ENCODE results near the gene LCOR. TPM values are rescaled to one million over a fixed set of nuclear protein-coding genes. Genes with fewer than 3 reads are reported as not detected.
"Not testable (repeated sequence)": the region's sequence is repeated elsewhere in the genome, so short reads cannot be mapped to it uniquely, and the experiment has no call there.

The LCOR gene
- total RNA-seq, 1 donor = 87.7 TPM

DNA sequence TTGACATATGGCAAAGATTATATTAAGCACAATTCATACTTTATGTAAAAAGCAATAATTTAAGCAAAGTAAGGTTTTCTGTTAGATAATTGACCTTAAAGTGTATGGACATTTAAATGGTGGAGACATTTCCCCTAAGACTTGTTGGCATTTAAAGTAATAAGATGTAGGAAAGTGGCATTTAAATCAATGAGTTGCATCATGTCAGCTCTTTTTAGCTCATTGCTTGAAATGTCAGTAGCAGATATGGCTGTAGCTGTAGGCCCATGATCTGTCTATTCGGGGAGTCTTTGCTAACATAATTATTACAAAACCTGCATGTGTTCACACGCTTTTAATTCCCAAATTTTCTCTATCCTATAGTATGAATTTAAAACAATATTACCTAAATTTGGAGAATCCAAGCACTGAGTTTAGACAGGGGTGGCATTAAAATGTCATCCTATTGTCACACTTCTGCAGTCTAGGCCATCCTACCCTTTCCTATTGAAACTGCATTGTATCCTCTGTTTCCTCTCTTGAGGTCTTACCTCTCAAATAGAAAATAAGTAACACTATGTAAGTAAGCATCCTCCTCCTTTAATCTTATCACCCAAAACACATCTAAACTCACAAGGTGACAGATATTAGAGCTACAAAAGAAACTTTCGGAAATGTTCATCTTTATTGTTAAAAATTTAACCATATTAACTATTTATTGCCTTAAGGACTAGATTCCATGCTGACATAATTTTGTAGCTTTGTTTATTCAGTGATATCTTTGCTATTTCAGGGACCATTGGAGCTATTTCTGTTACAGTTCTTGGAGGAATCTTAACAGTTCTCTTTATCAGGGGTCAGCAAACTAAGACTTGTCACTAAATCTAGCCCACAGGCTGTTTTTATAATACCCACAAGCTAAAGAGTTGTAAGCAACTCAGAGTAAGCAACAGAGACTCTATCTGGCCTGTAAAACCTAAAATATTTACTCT is 91.2 kb downstream of the LCOR start:
- no peaks in the 10 kb centered on the region for H3K4me1 ChIP-seq (ENCODE audit: insufficient read depth, low read length)
- H3K4me3 ChIP-seq (ENCODE audit: low read length) = no peak overlapping the region
- no peaks in the 10 kb centered on the region for H3K27me3 ChIP-seq (ENCODE audit: insufficient read depth, low read length)
- no peaks in the 10 kb centered on the region for H3K9me3 ChIP-seq (ENCODE audit: low read depth, low read length)

DNA sequence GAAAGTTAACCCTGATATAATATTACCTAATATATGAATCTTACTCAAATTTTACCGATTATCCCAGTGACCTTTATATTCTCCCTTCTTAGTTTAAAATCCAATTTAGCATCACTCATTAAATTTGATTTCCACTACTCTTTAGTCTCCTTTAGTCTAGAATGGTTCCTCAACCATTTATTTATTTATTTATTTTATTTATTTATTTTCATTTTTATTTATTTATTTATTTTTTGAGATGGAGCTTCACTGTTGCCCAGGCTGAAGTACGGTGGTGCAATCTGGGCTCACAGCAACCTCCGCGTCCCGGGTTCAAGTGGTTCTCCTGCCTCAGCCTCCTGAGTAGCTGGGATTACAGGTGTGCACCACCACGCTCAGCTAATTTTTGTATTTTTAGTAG is 92.8 kb downstream of the LCOR start:
- H3K9me3 ChIP-seq (ENCODE audit: low read depth, low read length) = no peaks in the 10 kb centered on the region
- no peak overlapping the region for H3K4me3 ChIP-seq (ENCODE audit: low read length)
- H3K4me1 ChIP-seq (ENCODE audit: insufficient read depth, low read length) = no peaks in the 10 kb centered on the region
- H3K27me3 ChIP-seq (ENCODE audit: insufficient read depth, low read length) = no peaks in the 10 kb centered on the region

DNA sequence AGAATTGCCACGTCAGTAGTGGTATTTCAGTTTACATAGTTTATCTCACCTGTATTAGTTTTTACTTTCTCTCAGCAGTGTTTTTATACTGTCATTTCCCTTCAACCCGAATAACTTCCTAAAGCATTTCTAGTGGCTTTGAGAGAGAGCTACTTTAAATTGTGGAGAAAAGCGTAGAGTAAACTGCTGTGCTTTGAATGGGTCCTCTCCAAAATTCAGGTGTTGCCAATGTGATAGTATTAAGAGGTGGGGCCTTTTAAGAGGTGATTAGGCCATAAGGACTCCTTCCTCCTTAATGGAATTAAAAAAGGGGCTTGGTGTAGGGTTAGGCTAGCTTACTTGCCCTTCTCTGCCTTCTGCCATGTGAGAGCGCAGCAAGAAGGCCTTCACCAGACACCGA is 98.4 kb downstream of the LCOR start:
- Histone ChIP-seq H3K4me1 (ENCODE audit: insufficient read depth, low read length) (no peaks in the 10 kb centered on the region), H3K4me3 (ENCODE audit: low read length) (no peak overlapping the region), H3K9me3 (ENCODE audit: low read depth, low read length) (no peaks in the 10 kb centered on the region), H3K27me3 (ENCODE audit: insufficient read depth, low read length) (no peaks in the 10 kb centered on the region)

DNA sequence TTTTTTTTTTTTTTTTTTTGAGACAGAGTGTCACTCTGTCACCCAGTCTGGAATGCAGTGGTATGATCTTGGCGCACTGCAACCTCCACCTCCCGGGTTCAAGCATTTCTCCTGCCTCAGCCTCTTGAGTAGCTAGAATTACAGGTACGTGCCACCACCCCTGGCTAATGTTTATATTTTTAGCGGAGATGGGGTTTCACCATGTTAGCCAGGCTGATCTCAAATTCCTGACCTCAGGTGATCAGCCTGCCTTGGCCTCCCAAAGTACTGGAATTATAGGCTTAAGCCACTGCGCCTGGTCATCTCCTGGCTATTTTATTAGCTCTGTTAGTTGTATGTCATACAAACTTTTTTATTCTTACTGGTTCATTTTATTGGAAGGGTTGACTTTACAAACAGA is 103.0 kb downstream of the LCOR start:
- Histone ChIP-seq H3K4me3 (ENCODE audit: low read length) (no peak overlapping the region), H3K27me3 (ENCODE audit: insufficient read depth, low read length) (no peaks in the 10 kb centered on the region), H3K9me3 (ENCODE audit: low read depth, low read length) (no peaks in the 10 kb centered on the region), H3K4me1 (ENCODE audit: insufficient read depth, low read length) (no peaks in the 10 kb centered on the region)

DNA sequence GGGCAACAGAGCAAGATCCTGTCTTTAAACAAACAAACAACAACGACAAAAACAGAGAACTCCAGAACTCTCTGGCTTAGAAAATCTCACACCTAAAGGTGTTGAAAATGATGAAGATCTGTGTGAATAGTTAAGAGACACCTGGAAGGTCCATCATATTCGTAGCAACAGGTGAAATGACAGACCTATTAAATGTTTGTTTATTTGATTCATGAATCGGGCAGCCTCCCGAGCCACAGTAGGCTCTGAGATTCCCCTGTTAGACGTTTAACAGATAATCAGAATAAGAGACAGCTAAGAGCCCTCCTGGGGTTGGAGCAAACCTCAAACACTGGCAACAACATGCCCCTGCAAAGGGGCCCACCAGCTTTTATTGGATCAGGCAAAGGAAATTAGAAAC is 103.7 kb downstream of the LCOR start:
- Histone ChIP-seq H3K4me3 (ENCODE audit: low read length) (no peak overlapping the region), H3K4me1 (ENCODE audit: insufficient read depth, low read length) (no peaks in the 10 kb centered on the region), H3K27me3 (ENCODE audit: insufficient read depth, low read length) (no peaks in the 10 kb centered on the region), H3K9me3 (ENCODE audit: low read depth, low read length) (no peaks in the 10 kb centered on the region)

DNA sequence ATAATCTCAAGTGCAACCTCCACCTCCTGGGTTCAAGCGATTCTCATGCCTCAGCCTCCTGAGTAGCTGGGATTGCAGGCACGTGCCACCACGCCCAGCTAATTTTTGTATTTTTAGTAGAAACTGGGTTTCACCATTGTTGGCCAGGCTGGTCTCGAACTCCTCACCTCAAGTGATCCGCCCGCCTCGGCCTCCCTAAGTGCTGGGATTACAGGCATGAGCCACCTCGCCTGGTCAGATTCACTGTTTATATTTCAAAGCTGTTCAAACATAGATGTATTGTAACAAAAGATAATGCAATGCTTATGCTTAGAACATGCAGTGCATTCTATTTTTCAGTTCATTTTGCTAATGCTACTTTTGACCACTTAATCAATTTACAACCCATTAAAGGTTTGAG is 111.1 kb downstream of the LCOR start:
- not testable (repeated sequence) for H3K9me3 ChIP-seq (ENCODE audit: low read depth, low read length); H3K4me3 ChIP-seq (ENCODE audit: low read length); H3K27me3 ChIP-seq (ENCODE audit: insufficient read depth, low read length); H3K4me1 ChIP-seq (ENCODE audit: insufficient read depth, low read length)

DNA sequence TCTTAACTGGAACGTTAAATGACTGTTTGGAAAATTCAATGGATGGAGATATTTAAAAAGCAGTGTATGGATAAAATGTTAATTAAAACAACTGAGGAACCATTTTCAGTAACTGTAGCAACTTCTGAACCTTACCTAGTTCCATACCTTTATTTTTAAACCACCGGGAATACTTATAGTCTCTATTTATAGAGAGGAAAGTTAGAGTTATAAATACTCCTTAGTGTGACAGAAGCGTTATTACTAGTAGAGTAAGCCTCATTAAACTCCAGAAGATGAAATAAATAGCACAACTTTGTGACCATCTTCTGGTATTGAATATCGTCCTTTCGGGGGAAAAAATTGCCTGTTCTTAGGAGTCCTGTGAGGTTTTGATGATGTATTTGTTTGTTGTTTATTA is 114.9 kb downstream of the LCOR start:
- Histone ChIP-seq H3K27me3 (ENCODE audit: insufficient read depth, low read length) (no peaks in the 10 kb centered on the region), H3K4me1 (ENCODE audit: insufficient read depth, low read length) (no peaks in the 10 kb centered on the region), H3K9me3 (ENCODE audit: low read depth, low read length) (no peaks in the 10 kb centered on the region), H3K4me3 (ENCODE audit: low read length) (no peak overlapping the region)

DNA sequence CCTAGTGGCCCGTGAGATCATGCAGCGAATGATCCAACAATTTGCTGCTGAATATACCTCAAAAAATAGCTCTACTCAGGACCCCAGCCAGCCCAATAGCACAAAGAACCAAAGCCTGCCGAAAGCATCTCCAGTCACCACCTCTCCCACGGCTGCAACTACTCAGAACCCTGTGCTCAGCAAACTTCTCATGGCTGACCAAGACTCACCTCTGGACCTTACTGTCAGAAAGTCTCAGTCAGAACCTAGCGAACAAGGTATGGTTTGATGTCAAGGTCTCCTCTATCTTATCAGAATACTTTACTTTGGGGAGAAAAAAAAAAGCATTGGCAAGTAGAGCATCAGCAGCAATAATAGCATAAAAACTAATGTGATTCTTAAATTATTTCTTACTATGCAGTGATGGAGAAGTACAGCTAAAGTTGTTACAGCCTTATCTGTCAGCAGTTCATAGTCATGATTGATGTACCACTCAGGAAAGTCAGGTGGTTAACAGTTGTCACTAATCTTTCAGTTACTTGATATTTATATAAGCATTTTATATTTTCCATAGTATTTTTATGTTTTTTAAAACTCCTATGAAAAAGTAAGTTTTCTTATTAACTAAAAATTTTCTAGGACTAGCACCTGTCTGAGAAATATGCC is 117.1 kb downstream of the LCOR start:
- Histone ChIP-seq H3K27me3 (ENCODE audit: insufficient read depth, low read length) (no peaks in the 10 kb centered on the region), H3K9me3 (ENCODE audit: low read depth, low read length) (no peaks in the 10 kb centered on the region), H3K4me3 (ENCODE audit: low read length) (no peak overlapping the region), H3K4me1 (ENCODE audit: insufficient read depth, low read length) (no peaks in the 10 kb centered on the region)

DNA sequence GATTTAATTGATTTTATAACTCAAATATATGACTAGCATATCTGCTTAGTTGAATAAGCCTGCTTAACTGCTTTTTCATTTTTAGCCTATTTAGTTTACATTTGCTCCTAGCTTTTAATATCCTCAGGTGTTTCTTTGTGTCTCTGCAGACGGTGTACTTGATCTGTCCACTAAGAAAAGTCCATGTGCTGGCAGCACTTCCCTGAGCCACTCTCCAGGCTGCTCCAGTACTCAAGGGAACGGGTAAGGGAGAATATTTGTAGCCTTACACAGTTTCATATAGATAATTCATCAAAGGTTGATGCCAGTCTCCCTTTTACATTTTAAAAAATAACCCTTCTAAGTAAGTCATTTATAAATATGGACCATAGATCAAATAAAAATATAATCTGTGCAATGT is 119.9 kb downstream of the LCOR start:
- Histone ChIP-seq H3K4me3 (ENCODE audit: low read length) (no peak overlapping the region), H3K27me3 (ENCODE audit: insufficient read depth, low read length) (no peaks in the 10 kb centered on the region), H3K9me3 (ENCODE audit: low read depth, low read length) (no peaks in the 10 kb centered on the region), H3K4me1 (ENCODE audit: insufficient read depth, low read length) (no peaks in the 10 kb centered on the region)

DNA sequence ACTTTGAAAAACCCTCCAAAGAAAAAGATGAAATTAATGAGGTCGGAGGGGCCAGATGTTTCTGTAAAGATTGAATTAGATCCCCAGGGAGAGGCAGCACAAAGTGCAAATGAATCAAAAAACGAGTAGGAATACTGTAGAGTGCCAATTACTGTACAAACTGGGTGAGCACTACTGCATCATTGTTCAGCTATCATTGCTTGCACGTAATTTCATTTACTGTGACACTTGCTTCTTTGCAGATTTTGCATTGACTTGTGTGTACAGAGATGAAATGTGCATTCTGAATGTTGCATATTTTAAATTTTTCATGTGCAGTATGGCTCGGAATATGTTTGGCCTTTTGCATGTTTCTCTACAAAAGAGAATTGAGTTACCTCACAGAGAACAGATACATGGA is 123.7 kb downstream of the LCOR start:
- no peak overlapping the region for H3K4me3 ChIP-seq (ENCODE audit: low read length)
- no peaks in the 10 kb centered on the region for H3K27me3 ChIP-seq (ENCODE audit: insufficient read depth, low read length)
- no peaks in the 10 kb centered on the region for H3K4me1 ChIP-seq (ENCODE audit: insufficient read depth, low read length)
- H3K9me3 ChIP-seq (ENCODE audit: low read depth, low read length) = no peaks in the 10 kb centered on the region

DNA sequence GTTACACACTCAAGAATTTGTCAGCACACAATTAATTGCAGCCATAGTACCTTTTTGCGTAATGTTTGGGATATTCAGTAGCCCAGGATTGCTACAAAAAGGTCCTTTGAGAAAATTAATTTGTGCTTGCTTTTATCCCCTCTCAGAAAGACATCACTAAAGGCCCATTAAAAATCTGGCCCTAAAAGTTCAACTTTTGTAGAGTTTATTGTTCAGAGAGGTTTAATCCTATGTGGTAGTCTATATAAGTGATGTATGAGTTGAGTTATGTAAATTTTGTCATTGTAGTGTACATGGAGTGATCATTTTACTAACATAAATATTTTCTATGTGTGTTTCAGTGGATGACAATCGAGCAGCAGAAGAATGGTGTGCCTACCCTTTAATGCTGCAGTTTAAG is 126.0 kb downstream of the LCOR start:
- no peak overlapping the region for H3K4me3 ChIP-seq (ENCODE audit: low read length)
- H3K4me1 ChIP-seq (ENCODE audit: insufficient read depth, low read length) = no peaks in the 10 kb centered on the region
- no peaks in the 10 kb centered on the region for H3K27me3 ChIP-seq (ENCODE audit: insufficient read depth, low read length)
- H3K9me3 ChIP-seq (ENCODE audit: low read depth, low read length) = no peaks in the 10 kb centered on the region

DNA sequence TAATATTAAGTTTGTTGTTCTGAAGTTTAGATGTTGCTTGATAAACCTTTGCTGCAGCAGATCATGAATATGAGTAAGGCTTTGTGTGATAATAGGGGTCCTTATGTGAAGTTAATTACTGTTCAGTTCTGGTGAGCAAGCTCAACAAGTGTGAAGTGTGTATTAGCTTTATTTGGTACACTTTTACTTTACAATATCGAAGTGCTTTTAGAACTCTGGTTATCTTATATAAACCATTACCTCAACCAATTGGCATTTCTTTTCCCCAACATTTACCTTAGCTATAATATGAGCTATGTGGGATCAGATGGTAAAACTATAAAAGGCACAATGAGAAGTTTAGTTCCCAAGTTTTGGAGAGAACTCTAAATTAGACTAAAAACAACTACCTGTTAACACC is 127.6 kb downstream of the LCOR start:
- H3K9me3 ChIP-seq (ENCODE audit: low read depth, low read length) = no peaks in the 10 kb centered on the region
- no peaks in the 10 kb centered on the region for H3K4me1 ChIP-seq (ENCODE audit: insufficient read depth, low read length)
- H3K4me3 ChIP-seq (ENCODE audit: low read length) = no peak overlapping the region
- no peaks in the 10 kb centered on the region for H3K27me3 ChIP-seq (ENCODE audit: insufficient read depth, low read length)

DNA sequence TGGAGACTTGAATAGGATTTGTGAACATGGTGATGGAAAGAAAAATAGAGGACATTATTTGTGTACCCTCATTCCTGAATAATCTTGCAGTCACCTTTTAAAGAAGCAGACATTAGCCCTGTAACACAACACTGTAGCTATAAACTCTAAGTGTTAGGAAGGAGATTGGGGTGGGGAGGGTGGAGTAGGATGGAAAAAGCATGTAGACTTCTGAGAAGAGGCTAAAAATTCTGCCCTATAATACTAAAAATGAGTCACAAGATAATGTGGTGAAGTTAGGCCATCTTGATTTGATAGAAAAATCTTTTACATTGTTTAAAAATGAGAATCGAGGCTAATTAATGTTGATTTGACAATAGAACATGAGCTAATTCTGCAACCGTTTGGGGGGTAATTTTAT is 128.8 kb downstream of the LCOR start:
- Histone ChIP-seq H3K27me3 (ENCODE audit: insufficient read depth, low read length) (no peaks in the 10 kb centered on the region), H3K9me3 (ENCODE audit: low read depth, low read length) (no peaks in the 10 kb centered on the region), H3K4me1 (ENCODE audit: insufficient read depth, low read length) (no peaks in the 10 kb centered on the region), H3K4me3 (ENCODE audit: low read length) (no peak overlapping the region)

DNA sequence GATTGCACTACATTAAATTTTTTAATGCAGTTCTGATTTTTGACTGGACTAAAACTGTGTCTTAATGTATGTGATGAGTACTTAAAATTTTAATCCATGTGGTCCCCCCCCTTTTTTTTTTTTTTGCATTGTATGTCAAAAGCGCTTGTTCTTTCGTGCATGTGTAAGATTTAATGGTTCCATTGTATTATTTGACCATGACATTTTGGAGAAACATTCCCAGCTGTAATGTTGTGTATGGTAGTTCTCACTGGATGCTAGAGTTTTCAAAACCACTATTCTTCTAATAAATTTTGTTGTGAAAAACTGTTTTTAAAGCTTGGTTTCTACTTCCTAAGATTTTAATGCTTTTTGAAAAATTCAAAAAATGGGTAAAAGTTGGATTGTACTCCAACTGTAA is 132.0 kb downstream of the LCOR start:
- H3K9me3 ChIP-seq (ENCODE audit: low read depth, low read length) = no peaks in the 10 kb centered on the region
- no peaks in the 10 kb centered on the region for H3K4me1 ChIP-seq (ENCODE audit: insufficient read depth, low read length)
- H3K4me3 ChIP-seq (ENCODE audit: low read length) = no peak overlapping the region
- H3K27me3 ChIP-seq (ENCODE audit: insufficient read depth, low read length) = no peaks in the 10 kb centered on the region

DNA sequence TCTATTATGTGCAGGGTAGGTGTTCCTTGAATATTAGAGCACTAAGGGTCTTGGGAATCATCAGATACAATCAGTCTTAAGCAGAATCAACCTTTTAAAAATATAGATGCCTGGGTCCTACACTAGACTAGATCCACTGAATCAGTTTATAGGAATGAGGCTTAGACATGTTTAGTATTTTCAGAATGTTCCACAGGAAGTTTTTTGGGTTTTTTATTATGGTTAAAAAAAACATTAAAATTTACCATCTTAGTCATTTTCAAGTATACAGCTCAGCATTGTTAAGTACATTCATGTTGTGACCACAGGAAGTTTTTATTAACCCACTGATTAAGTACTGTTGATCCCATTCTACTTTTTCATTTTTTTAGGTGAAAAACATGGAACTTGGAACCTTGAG is 135.7 kb downstream of the LCOR start:
- no peaks in the 10 kb centered on the region for H3K9me3 ChIP-seq (ENCODE audit: low read depth, low read length)
- H3K27me3 ChIP-seq (ENCODE audit: insufficient read depth, low read length) = no peaks in the 10 kb centered on the region
- no peaks in the 10 kb centered on the region for H3K4me1 ChIP-seq (ENCODE audit: insufficient read depth, low read length)
- no peak overlapping the region for H3K4me3 ChIP-seq (ENCODE audit: low read length)
